ENCODE data around the gene HLA-DMA. TPM values are rescaled to one million over a fixed set of nuclear protein-coding genes. Genes with fewer than 3 reads are reported as not detected.

Gene HLA-DMA
- 10 to 100 TPM; 12.7 to 14.5 TPM for total RNA-seq

- intact Hi-C loops (cut with micrococcal nuclease): loop anchor here (1.0 kb wide), 5 partner anchors 12 to 68 kb away; partner anchors contain the start of genes BRD2 and HLA-DMB
- peak; percentile 87 for DNase-seq
- H3K36me3 Mint-ChIP-seq (ENCODE audit: low read depth): no peaks in the 10 kb centered on the region
- H3K27me3 Mint-ChIP-seq (ENCODE audit: low read depth): no peaks in the 10 kb centered on the region
- H3K27ac Mint-ChIP-seq: peak within 1 kb of the TSS; percentile 60
- CTCF ChIA-PET: interaction anchor here (0.6 to 6.0 kb wide), 31 partner anchors 8 to 514 kb away, joined by 3 to 167 read pairs (median 6); partner anchors contain the start of genes BRD2, HLA-DMB, PSMB8 and PSMB9
- peaks cover 47% of the 10 kb centered on the region for H3K4me1 Mint-ChIP-seq (ENCODE audit: low read depth)
- H3K9me3 Mint-ChIP-seq: no peaks in the 10 kb centered on the region
- H3K4me3 Mint-ChIP-seq: peak within 1 kb of the TSS; percentile 73
Observed at GRCh38 chr6:32952817-32953739, at the start of gene HLA-DMA. Gene HLA-DMA (minus strand): TSS chr6:32953097. CDS start chr6:32953036, 61 bp downstream.

- intact Hi-C loops (cut with micrococcal nuclease): no loop called here
- Mint-ChIP-seq H3K4me1 (ENCODE audit: low read depth) (peaks cover 4% of the 10 kb centered on the region), H3K36me3 (ENCODE audit: low read depth) (no peaks in the 10 kb centered on the region), H3K4me3 (no peak overlapping the region), H3K9me3 (no peaks in the 10 kb centered on the region), H3K27me3 (ENCODE audit: low read depth) (peaks cover 5% of the 10 kb centered on the region), H3K27ac (no peak overlapping the region)
- CTCF ChIA-PET: interaction anchor here (1.4 to 2.7 kb wide), 4 partner anchors 13 to 116 kb away, joined by 5 to 12 read pairs (median 8); no protein-coding TSS in a partner anchor
- no peak for DNase-seq
Observed at GRCh38 chr6:33001685-33002084, 48.8 kb upstream of the HLA-DMA start.

GRCh38 chr6:33000055-33000454 is 47.2 kb upstream of the HLA-DMA start:
- peak; percentile 58 for DNase-seq
- H3K27ac Mint-ChIP-seq: no peak overlapping the region
- H3K27me3 Mint-ChIP-seq (ENCODE audit: low read depth): peaks cover 5% of the 10 kb centered on the region
- H3K36me3 Mint-ChIP-seq (ENCODE audit: low read depth): no peaks in the 10 kb centered on the region
- no peak overlapping the region for H3K4me3 Mint-ChIP-seq
- CTCF ChIA-PET: interaction anchor here (0.6 to 2.7 kb wide), 9 partner anchors 12 to 154 kb away, joined by 3 to 12 read pairs (median 4); no protein-coding TSS in a partner anchor
- peaks cover 4% of the 10 kb centered on the region for H3K4me1 Mint-ChIP-seq (ENCODE audit: low read depth)
- no peaks in the 10 kb centered on the region for H3K9me3 Mint-ChIP-seq
- intact Hi-C loops (cut with micrococcal nuclease): no loop called here

GRCh38 chr6:32995448-32995847 is 42.6 kb upstream of the HLA-DMA start:
- no peak overlapping the region for H3K27ac Mint-ChIP-seq
- H3K27me3 Mint-ChIP-seq (ENCODE audit: low read depth): peaks cover 5% of the 10 kb centered on the region
- intact Hi-C loops (cut with micrococcal nuclease): no loop called here
- CTCF ChIA-PET: interaction anchor here (1.2 kb wide), 1 partner anchor 29 kb away, joined by 4 read pairs; no protein-coding TSS in a partner anchor
- H3K36me3 Mint-ChIP-seq (ENCODE audit: low read depth): no peaks in the 10 kb centered on the region
- no peaks in the 10 kb centered on the region for H3K9me3 Mint-ChIP-seq
- peaks cover 4% of the 10 kb centered on the region for H3K4me1 Mint-ChIP-seq (ENCODE audit: low read depth)
- no peak overlapping the region for H3K4me3 Mint-ChIP-seq
- DNase-seq: no peak

GRCh38 chr6:32993363-32993973 is 40.6 kb upstream of the HLA-DMA start:
- CTCF ChIA-PET: interaction anchor here (0.5 to 0.9 kb wide), 2 partner anchors 9 to 113 kb away, joined by 3 to 5 read pairs; no protein-coding TSS in a partner anchor
- no peak overlapping the region for H3K4me3 Mint-ChIP-seq

GRCh38 chr6:32991972-32992371 is 39.1 kb upstream of the HLA-DMA start:
- no peak for DNase-seq

More at GRCh38 chr6:32993363-32993973, 40.6 kb upstream of the HLA-DMA start:
- Mint-ChIP-seq H3K27me3 (ENCODE audit: low read depth) (peaks cover 4% of the 10 kb centered on the region), H3K27ac (no peak overlapping the region), H3K9me3 (no peaks in the 10 kb centered on the region), H3K36me3 (ENCODE audit: low read depth) (no peaks in the 10 kb centered on the region), H3K4me1 (ENCODE audit: low read depth) (peaks cover 2% of the 10 kb centered on the region)
- intact Hi-C loops (cut with micrococcal nuclease): no loop called here
- no peak for DNase-seq

GRCh38 chr6:32989368-32989767 is 36.5 kb upstream of the HLA-DMA start:
- Mint-ChIP-seq H3K4me3 (no peak overlapping the region), H3K27me3 (ENCODE audit: low read depth) (peaks cover 2% of the 10 kb centered on the region), H3K4me1 (ENCODE audit: low read depth) (peaks cover 5% of the 10 kb centered on the region), H3K36me3 (ENCODE audit: low read depth) (no peaks in the 10 kb centered on the region), H3K27ac (no peak overlapping the region), H3K9me3 (no peaks in the 10 kb centered on the region)
- no peak for DNase-seq
- CTCF ChIA-PET: interaction anchor here (0.6 to 8.2 kb wide), 4 partner anchors 20 to 118 kb away, joined by 3 to 145 read pairs (median 74); partner anchors contain the start of gene BRD2
- intact Hi-C loops (cut with micrococcal nuclease): no loop called here

More at GRCh38 chr6:32991972-32992371, 39.1 kb upstream of the HLA-DMA start:
- peaks cover 2% of the 10 kb centered on the region for H3K27me3 Mint-ChIP-seq (ENCODE audit: low read depth)
- no peaks in the 10 kb centered on the region for H3K9me3 Mint-ChIP-seq
- no peak overlapping the region for H3K4me3 Mint-ChIP-seq
- intact Hi-C loops (cut with micrococcal nuclease): no loop called here
- peaks cover 2% of the 10 kb centered on the region for H3K4me1 Mint-ChIP-seq (ENCODE audit: low read depth)
- no peak overlapping the region for H3K27ac Mint-ChIP-seq
- CTCF ChIA-PET: interaction anchor here (0.6 kb wide), 2 partner anchors 59 to 165 kb away, joined by 3 read pairs; no protein-coding TSS in a partner anchor
- H3K36me3 Mint-ChIP-seq (ENCODE audit: low read depth): no peaks in the 10 kb centered on the region

- no peak overlapping the region for H3K4me3 Mint-ChIP-seq
- H3K36me3 Mint-ChIP-seq (ENCODE audit: low read depth): peaks cover 14% of the 10 kb centered on the region
- no peak overlapping the region for H3K27ac Mint-ChIP-seq
- peak; percentile 97 for DNase-seq
- H3K9me3 Mint-ChIP-seq: no peaks in the 10 kb centered on the region
- CTCF ChIA-PET: interaction anchor here (0.7 to 8.2 kb wide), 46 partner anchors 8 to 224 kb away, joined by 3 to 145 read pairs (median 5); partner anchors contain the start of genes BRD2, HLA-DMA, HLA-DMB and PSMB8
- intact Hi-C loops (cut with micrococcal nuclease): loop anchor here (1.0 to 2.0 kb wide), 7 partner anchors 12 to 147 kb away; partner anchors contain the start of genes BRD2 and TAP2
- no peaks in the 10 kb centered on the region for H3K27me3 Mint-ChIP-seq (ENCODE audit: low read depth)
- H3K4me1 Mint-ChIP-seq (ENCODE audit: low read depth): peaks cover 14% of the 10 kb centered on the region
Observed at GRCh38 chr6:32984622-32985389, 31.9 kb upstream of the HLA-DMA start.

- Mint-ChIP-seq H3K36me3 (ENCODE audit: low read depth) (peaks cover 21% of the 10 kb centered on the region), H3K27me3 (ENCODE audit: low read depth) (no peaks in the 10 kb centered on the region), H3K27ac (peak overlapping the region; percentile 13), H3K4me3 (no peak overlapping the region), H3K4me1 (ENCODE audit: low read depth) (peaks cover 13% of the 10 kb centered on the region), H3K9me3 (no peaks in the 10 kb centered on the region)
- CTCF ChIA-PET: interaction anchor here (0.7 to 8.2 kb wide), 44 partner anchors 9 to 225 kb away, joined by 3 to 145 read pairs (median 5); partner anchors contain the start of genes BRD2, HLA-DMA, HLA-DMB and PSMB8
- DNase-seq: no peak
- intact Hi-C loops (cut with micrococcal nuclease): loop anchor here (1.0 to 2.0 kb wide), 7 partner anchors 11 to 146 kb away; partner anchors contain the start of genes BRD2 and TAP2
Observed at GRCh38 chr6:32983964-32984621, 31.2 kb upstream of the HLA-DMA start.

- DNase-seq: no peak
- CTCF ChIA-PET: interaction anchor here (1.2 to 8.2 kb wide), 11 partner anchors 14 to 124 kb away, joined by 3 to 145 read pairs (median 23); partner anchors contain the start of genes BRD2, HLA-DMA and HLA-DMB
- Mint-ChIP-seq H3K27me3 (ENCODE audit: low read depth) (no peaks in the 10 kb centered on the region), H3K27ac (peak overlapping the region; percentile 13), H3K4me3 (no peak overlapping the region), H3K36me3 (ENCODE audit: low read depth) (peaks cover 27% of the 10 kb centered on the region), H3K9me3 (no peaks in the 10 kb centered on the region), H3K4me1 (ENCODE audit: low read depth) (peaks cover 19% of the 10 kb centered on the region)
- intact Hi-C loops (cut with micrococcal nuclease): no loop called here
Observed at GRCh38 chr6:32983493-32983848, 30.6 kb upstream of the HLA-DMA start.
